ENCODE results near the gene MAP6. TPM values are rescaled to one million over a fixed set of nuclear protein-coding genes. Genes with fewer than 3 reads are reported as not detected.

MAP6 gene
- total and polyA plus RNA-seq, 8 donors, result 0.58 to 27.2 (median 3.6) TPM

DNA sequence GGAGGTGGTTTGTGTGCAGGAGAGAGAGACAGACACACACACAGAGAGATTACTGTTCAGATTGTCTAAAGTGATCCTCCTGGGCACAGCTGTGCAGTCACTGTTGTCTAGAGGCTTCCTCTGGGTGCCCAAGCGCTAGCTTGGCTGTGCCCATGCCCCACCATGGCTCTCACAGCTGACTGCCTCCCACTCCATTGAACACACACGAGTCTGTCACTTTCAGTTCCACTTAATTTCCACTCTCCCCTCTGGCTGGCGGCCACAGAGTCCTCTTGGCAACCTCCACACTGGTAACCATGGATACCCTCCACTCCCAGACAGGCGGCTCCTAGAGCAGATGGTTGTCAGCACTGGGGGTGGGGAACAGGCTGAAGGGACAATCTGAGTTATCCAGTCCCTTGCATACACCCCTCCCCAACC is 29.1 kb downstream of the MAP6 start:
- DNase-seq, result peak; percentile 66 to 92
- 5 to 13% (median 9%) methylated on average over 4 of the region's 4 CpGs for WGBS, 5 donors
- intact Hi-C loops (cut with DNase I; ENCODE audit: low total_unique reads), result no loop called here
- Histone ChIP-seq H3K4me3 (no peak overlapping the region), H3K36me3 (no peaks in the 10 kb centered on the region), H3K27ac (no peak overlapping the region), H3K9me3 (no peaks in the 10 kb centered on the region), H3K4me1 (peaks cover 7 to 27% (median 17%) of the 10 kb centered on the region in 4 donors), H3K27me3 (no peaks in the 10 kb centered on the region)
- TF ChIP-seq EP300 (IDR thresholded peaks at IDR 0.05) (no peak), POLR2AphosphoS5 (IDR thresholded peaks at IDR 0.05) (no peak), POLR2A (IDR thresholded peaks at IDR 0.05) (no peak), CTCF (IDR thresholded peaks at IDR 0.05) (no peak)

DNA sequence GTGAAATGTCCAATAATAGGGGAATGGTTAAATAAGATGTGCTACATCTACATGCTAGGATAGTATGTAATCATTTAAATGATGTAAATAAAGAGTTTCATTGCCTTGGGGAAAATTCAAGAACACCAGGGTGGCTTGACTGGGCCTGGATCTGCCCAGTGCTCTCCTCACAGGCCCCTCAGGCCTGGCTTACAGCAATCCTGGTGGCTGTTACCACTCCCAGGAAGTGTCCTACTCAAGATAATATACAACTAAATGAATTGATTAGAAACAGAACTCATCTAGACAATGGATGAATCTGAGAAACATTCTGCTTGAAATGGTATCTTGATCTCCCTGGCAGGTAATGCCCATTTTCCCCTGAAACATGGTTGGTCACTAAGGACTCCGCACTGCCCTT is 30.8 kb downstream of the MAP6 start:
- Histone ChIP-seq H3K9me3 (no peaks in the 10 kb centered on the region), H3K4me3 (no peak overlapping the region), H3K27me3 (no peaks in the 10 kb centered on the region), H3K36me3 (no peaks in the 10 kb centered on the region), H3K4me1 (peaks cover 7 to 37% (median 18%) of the 10 kb centered on the region in 4 donors), H3K27ac (no peak overlapping the region)
- intact Hi-C loops (cut with DNase I; ENCODE audit: low total_unique reads), result no loop called here
- DNase-seq, result no peak
- 98 to 100% (median 100%) methylated on average over 1 of the region's 1 CpG for WGBS, 5 donors
- no peak for TF ChIP-seq POLR2AphosphoS5 (IDR thresholded peaks at IDR 0.05)
- TF ChIP-seq CTCF (IDR thresholded peaks at IDR 0.05), result no peak
- TF ChIP-seq POLR2A (IDR thresholded peaks at IDR 0.05), result no peak
- TF ChIP-seq EP300 (IDR thresholded peaks at IDR 0.05), result no peak

GRCh38 chr11:75635066-75635862 is 33.6 kb downstream of the MAP6 start:
- peak in 1 of 2 donors; percentile 77 for DNase-seq
- intact Hi-C loops (cut with DNase I; ENCODE audit: low total_unique reads), result no loop called here
- peak overlapping the region in 4 of 5 donors; percentile 3 to 76 (median 53) for H3K27ac ChIP-seq

More at GRCh38 chr11:75635066-75635862, 33.6 kb downstream of the MAP6 start:
- Histone ChIP-seq H3K9me3 (no peaks in the 10 kb centered on the region), H3K36me3 (no peaks in the 10 kb centered on the region), H3K4me3 (no peak overlapping the region), H3K4me1 (peaks cover 7 to 36% (median 18%) of the 10 kb centered on the region in 4 donors), H3K27me3 (no peaks in the 10 kb centered on the region)
- TF ChIP-seq CTCF (IDR thresholded peaks at IDR 0.05), result no peak
- TF ChIP-seq POLR2AphosphoS5 (IDR thresholded peaks at IDR 0.05), result peak in 1 of 3 donors; percentile 14
- WGBS, 5 donors, result 47 to 54% (median 49%) methylated on average over 16 of the region's 16 CpGs
